Adrenal gland (tissue), 5 donors: ENCODE results near the gene CCSER1.
"Not testable (repeated sequence)": the region's sequence is repeated elsewhere in the genome, so short reads cannot be mapped to it uniquely, and the experiment has no call there.

ENCODE experiments used
- CTCF ChIP-seq, 6 experiments: fragments of 450-650 bp in 4 of 6; fragments of 200-600 bp in 2 of 6; sonication (generic) in 1 of 6; IDR thresholded peaks; 1 replicate in 5 of 6; 2 replicates in 1 of 6; pipeline versions ENCODE4 v1.5.1 to v1.8.0; 2016 to 2021; ENCODE audit warnings: antibody characterized with exemption in 6 of 6, mild to moderate bottlenecking in 2 of 6, moderate library complexity in 1 of 6
- POLR2A ChIP-seq, 2 donors: fragments of 450-650 bp; IDR thresholded peaks; one replicate each; pipeline ENCODE4 v1.6.1; 2017; ENCODE audit warnings: antibody characterized with exemption in 2 of 2, mild to moderate bottlenecking in 2 of 2, moderate library complexity in 1 of 2
- donor health status: DM: no; HTN: no; CAD: no.

GRCh38 chr4:91358621-91359020 is 1231.4 kb downstream of the CCSER1 start:
- TF ChIP-seq CTCF, POLR2A (IDR thresholded peaks at IDR 0.05): not testable (repeated sequence)
